Activated naive CD8-positive, alpha-beta T cell treated with anti-CD3 and anti-CD28 coated beads, Interleukin-2, amount 50 U/mL, for 16 hours (primary cell): ENCODE results near the gene FXN.
A peak's percentile ranks its signal among the peaks of the same experiment; 100 is the strongest.
"Not testable (repeated sequence)": the region's sequence is repeated elsewhere in the genome, so short reads cannot be mapped to it uniquely, and the experiment has no call there.

ENCODE experiments used
- DNase-seq: peaks from one replicate; pipeline ENCODE4 v3.0.0-alpha.2; 2020; ENCODE audit warnings: low read depth, low spot score

Gene FXN

DNA sequence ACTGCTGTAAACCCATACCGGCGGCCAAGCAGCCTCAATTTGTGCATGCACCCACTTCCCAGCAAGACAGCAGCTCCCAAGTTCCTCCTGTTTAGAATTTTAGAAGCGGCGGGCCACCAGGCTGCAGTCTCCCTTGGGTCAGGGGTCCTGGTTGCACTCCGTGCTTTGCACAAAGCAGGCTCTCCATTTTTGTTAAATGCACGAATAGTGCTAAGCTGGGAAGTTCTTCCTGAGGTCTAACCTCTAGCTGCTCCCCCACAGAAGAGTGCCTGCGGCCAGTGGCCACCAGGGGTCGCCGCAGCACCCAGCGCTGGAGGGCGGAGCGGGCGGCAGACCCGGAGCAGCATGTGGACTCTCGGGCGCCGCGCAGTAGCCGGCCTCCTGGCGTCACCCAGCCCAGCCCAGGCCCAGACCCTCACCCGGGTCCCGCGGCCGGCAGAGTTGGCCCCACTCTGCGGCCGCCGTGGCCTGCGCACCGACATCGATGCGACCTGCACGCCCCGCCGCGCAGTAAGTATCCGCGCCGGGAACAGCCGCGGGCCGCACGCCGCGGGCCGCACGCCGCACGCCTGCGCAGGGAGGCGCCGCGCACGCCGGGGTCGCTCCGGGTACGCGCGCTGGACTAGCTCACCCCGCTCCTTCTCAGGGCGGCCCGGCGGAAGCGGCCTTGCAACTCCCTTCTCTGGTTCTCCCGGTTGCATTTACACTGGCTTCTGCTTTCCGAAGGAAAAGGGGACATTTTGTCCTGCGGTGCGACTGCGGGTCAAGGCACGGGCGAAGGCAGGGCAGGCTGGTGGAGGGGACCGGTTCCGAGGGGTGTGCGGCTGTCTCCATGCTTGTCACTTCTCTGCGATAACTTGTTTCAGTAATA is at the start of gene FXN:
TSS of gene FXN (plus strand) at position 315 of the 871 bp plus-strand sequence. CDS start at position 346, 31 bp downstream.
- DNase-seq: peak; percentile 60

DNA sequence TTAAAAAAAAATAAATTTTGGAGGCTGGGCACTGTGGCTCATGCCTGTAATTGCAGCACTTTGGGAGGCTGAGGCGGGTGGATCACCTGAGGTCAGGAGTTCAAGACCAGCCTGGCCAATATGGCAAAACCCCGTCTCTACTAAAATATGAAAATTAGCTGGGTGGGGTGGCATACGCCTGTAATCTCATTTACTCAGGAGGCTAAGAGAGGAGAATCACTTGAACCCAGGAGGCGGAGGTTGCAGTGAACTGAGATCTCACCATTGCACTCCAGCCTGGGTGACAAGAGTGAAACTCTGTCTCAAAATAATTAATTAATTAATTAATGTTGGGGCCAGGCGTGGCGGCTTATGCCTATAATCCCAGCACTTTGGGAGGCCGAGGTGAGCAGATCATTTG is 48.6 kb upstream of the FXN start:
- DNase-seq: not testable (repeated sequence)

DNA sequence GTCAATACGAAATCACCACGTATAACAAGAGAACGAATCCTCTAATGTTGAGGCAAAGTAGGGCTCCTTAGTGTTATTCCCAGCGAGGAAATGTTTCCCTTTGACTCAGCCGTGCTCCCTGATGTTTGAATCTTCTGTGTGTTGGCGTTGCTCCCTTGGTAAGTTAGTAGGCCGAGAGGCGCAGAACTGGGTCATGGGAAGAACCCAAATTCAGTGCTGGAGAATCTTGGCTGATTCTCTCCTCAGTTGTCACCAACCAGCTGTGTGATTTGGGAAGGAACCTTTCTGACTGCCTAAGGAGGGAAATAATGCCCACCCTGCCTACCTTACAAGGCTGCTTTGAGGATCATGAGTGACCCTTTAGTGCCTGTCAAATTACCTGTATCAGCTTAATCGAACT is 44.1 kb upstream of the FXN start:
- DNase-seq: no peak

DNA sequence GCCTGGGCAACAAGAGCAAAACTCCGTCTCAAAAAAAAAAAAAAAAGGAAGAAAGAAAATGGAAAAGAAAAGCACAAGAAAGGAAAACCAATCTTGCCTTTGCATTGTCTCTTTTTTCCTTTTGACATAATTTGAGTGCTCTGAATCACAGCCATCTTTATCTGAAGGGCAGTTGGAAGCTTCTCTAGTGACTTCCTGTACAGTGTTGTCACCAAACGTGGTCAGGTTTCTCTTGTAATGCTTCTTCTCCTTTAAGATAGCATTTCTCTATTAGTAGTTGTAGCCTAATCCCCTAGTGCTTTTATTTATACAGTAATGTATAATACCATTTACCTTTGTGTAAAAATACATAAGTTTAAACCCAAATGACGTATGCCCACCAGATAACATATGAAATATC is 39.8 kb upstream of the FXN start:
- DNase-seq: no peak

DNA sequence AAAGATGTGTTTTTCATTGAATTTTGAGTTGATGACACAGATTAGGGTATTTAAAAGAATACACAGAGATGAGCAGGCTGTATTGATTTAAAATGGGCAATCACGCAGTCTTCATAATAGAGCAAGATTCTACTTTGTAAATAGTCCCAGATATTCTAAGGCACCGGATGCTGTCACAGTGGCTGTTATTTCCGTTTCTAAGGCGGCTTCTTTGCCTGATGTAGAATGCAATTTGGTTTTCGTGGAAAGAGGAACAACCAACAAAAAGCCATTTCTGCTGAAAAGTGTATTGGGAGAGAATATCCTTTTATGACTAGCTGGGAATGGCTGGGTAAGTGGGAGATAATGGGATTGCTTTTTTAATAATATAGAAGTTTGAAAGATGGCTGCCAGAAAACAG is 39.1 kb upstream of the FXN start:
- DNase-seq: no peak

DNA sequence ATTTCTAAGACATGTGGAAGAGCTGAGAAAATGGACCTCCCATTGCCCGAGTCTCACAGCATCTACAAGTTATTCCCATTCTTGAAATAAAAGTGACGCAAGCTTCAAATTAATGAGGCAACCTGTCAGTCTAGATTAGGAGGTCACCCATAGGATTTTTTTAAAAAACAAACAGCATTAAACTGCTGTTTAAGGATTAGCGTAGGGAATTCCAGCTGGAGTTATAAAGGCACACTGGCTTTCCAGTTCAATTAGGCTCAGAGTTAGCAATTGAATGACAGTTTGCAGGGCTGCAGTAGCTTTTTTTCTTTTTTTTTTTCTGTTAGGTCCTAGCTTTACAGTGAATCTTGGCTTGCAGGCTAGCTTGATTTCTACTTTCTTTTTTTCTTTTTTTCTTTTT is 37.9 kb upstream of the FXN start:
- DNase-seq: no peak

DNA sequence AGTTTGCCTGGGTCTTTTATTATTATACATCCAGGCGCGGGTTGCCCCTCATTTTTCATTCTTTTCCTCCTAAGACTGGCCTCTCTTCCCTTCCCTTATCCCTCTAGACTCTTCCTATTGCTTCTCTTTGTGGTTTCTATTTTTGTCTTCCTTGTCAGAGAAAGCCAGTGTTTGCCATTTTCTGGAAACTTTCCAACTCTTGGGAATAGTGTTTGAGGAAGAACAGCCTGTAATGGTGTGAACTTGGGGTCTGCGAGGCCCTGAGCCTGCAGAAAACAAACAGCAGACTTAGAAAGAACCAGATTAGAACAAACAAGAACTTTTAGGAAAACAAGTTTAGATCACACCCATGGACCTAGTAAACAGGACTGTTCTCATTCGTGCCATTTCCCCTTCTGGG is 37.2 kb upstream of the FXN start:
- DNase-seq: no peak

DNA sequence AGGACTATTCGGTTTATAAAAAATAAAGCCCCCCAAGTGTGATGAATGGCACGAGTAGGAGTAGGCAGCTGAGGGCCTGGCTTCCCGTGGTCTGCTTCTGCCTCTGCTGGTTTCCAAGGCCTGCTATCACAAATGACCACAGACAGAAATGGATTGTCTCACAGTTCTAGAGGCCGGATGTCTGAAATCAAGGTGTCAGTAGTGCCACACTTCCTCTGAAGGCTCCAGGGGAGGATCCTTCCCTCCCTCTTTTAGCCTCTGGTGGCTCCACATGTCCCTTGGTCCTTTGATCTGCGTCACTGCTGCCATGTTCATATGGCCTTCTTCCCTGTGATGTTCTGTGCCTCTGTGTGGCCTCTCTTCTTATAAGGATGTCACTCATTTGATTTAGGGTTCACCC is 36.7 kb upstream of the FXN start:
- DNase-seq: no peak

DNA sequence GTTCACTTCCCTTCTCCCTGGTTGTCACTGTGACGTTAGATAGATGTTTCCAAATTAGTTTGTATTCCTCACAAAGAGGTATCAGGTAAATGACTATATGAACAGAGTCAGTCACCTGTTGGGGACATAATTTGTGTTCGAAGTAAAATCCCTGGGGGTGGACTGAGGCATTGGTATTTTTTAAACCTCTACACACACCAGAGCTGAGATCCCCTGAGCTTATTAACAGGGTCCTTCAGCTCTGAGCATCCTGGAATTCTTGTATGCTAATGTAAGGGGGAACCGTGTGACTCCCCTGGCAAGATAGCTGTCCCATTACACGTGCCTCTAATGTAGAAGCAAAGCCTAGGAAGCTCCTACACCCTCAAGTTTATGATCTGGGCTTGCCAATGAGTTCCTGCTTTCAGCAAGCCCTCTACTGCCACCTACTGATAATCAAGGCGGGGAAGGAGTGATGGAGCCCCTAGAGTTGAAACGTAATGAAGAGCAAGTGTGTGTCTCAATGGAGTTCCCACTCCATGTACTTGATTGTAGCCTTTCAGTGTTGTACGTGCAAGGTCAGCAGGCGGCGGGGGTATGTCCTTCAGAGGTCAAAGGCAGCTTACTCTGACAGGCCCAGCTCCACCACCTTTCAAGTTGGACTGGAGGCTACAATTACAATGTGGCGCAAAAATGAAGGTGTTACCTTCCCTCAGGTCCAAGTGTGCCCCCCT is 36.0 kb upstream of the FXN start:
- peak; percentile 23 for DNase-seq

DNA sequence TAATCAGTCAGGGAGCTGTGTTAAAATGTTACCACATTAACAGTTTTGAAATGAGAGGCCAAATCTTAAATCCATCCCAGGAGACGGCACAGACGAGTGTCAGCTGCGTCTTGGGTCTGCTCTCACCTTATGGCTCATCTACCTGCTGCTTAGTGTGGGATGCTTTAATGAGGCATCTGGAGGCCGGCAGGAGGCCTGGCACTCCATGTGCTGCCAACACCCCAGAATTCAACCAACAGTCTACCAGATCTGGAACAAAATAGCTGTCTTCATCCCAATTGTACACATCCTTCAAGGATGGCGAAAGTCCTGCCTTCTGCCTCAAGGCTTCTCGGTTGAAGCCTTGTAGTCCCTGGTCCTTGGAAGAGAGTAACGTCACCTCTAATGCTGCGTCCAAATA is 33.6 kb upstream of the FXN start:
- no peak for DNase-seq

DNA sequence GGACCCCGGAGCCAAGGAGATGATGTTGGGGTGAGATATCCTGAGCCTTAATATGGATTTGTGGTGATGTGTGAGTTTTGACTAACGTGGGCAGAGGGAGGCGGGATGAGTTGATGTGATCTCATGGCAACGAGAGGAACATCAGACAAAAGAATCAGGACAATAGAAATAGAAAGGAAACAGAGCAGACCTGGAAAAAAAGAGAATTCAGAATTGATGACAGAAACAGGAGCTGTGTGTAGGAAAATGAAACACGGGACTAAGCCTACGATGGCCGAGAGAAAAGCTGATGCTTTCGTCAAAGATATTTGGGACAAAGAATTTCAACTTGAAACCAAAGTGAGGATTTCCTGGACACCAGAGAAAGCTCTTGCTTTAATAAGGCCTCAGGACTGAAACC is 32.5 kb upstream of the FXN start:
- DNase-seq: no peak

DNA sequence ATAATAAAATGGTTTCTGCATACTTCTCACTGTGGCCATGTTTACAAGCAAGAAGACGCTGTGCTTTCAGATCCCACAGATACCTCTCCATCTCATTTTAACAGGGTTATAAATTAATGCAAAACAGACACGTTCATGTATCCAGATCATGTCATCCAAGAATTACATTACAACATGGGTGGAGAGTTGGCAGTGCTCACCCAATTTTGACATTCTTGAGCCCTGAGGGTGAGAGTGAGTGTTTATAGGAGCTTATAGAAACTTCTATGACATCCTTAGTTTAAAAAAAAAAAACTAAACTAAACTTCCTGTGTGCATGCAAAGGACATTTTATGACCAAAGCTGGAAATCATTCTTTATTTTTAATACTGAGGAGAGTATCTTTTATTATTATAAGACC is 30.7 kb upstream of the FXN start:
- no peak for DNase-seq

DNA sequence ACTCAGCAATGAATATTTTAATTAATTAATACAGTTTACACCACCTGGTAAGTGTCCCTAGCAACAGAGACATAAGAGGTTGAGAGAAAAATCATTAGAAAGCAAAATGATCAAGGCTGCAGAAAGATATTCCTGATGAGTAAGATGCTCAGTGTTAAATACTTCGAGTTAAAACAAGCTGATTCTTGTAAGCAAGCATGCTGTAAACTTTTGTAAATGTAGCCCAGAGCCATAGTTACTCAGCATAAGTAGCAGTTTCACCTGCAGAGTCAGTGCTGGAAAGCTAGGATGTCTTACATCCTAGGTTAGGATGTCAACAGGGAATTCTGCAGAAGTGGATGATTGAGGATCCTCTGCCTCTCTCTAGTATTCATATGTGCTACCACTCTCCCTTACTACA is 25.8 kb upstream of the FXN start:
- no peak for DNase-seq

DNA sequence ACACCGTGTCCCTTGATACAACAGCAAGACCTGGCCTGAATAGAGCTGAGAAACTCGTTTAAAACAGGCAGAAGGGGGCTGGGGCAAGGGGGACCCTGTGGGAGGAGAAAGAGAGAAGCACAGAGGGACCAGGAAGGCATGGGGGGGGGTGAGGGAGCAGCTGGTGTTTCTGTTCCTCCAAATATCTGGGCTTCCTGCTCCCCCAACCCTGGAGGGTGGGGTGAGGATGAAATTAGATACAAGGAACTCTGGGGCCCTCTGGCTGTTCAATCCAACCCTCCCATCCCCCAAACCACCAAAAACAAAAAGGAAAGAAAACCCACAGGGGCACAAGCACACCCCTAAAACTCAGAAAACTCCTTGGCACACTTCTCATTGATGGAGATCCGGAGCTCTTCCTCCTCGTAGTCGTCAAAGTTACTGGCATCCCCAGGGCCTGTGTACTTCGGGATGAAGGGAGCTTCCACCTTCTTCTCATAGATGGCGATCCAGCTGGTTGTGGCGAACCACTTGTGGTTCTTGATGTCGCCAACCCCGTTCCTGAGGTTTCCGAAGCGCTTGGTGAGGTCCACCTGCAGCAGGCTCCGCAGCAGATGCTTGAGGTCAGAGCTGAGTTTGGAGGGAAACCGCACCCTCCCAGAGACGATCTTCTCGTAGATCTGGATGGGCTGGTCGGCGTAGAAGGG is 22.7 kb upstream of the FXN start:
- DNase-seq: no peak

DNA sequence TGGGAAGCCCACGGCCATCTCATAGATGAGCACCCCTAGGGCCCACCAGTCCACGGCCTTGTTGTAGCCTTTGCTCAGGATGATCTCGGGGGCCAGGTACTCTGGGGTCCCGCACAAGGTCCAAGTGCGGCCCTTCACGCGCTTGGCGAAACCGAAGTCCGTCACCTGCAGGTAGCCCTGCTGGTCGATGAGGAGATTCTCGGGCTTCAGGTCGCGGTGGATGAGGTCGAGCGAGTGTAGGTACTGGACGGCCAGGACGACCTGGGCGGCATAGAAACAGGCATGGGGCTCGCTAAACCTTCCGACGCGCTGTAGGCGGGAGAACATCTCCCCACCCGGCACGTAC is 22.2 kb upstream of the FXN start:
- no peak for DNase-seq

DNA sequence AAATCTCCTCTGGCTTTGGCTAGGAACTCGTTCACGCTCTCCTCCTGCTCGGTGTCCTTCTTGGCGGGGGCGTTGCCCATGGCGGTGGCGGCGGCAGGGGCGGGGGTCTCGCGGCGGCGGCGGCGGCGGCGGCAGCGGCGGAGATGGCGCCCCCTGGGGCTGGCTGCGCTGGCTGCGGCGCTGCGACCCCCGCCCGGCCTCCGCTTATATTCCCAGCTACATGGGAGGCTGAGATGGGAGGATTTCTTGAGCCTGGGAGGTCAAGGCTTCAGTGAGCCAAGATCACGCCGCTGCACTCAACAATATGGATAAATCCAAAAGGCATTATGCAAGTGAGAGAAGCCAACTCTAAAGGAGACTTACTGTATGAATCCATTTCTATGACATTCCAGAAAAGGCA is 21.5 kb upstream of the FXN start, which contains the start of gene PRKACG:
TSS of gene PRKACG (minus strand) at position 101 of the 400 bp plus-strand sequence. CDS start at position 80, 21 bp downstream.
- no peak for DNase-seq

DNA sequence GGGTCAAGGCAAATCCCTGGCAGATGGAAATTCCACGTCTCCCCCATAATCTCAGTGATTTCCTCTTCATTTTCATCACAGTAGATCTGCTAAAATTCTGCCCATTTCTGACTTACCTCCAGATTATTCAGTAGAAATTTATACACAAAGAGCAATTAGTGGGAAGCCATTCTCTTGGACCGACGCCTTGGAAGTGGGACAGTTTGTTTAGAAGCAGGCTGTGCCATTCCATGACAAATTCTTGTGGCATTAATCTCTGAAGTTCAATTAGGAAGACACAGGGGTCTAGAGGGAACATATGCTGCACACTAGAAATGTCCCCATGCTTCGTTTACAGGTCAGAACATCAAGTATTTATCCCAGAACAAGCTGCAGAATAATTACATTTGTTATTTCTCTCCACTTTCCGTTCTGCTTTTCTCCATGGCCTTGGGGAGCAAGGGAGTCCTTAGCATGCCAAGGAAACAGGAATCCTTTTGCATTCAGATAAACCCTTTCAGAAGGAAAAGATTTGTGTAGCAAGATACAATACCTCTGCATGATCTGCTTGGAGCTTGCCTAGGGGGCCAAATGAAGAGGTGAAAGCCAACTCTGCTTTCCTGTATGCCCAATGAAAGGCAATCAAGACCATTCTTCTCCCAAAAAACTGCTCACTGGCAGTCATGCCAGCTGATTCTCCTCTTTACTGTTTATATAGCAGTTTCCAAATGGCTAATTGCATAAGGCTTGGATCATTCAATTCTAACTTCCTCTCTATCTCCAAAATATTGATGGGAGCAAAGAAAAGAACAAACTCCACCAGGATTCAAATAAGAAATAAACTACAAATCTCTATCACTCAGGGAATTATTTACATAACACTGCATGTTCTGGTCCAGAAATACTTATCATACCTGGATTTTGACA is 19.1 kb upstream of the FXN start:
- DNase-seq: no peak

DNA sequence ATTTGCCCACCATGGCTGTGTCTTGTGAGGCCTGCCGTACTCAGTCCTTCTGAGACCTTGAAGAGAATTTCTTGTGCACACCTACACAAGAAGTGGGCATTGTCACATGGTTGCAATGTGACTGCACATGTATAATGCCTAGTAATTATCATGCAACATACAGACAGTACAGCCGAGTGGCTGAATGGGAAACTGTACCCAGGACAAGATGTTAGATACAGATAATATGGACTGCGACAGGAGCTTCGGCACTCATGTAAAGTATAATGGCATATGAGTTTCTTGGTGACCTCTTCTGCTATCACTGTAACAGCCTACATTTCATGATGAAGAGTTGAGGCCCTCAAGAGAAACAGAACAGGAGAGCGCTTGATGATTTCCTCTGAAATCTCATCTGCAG is 16.8 kb upstream of the FXN start:
- no peak for DNase-seq

DNA sequence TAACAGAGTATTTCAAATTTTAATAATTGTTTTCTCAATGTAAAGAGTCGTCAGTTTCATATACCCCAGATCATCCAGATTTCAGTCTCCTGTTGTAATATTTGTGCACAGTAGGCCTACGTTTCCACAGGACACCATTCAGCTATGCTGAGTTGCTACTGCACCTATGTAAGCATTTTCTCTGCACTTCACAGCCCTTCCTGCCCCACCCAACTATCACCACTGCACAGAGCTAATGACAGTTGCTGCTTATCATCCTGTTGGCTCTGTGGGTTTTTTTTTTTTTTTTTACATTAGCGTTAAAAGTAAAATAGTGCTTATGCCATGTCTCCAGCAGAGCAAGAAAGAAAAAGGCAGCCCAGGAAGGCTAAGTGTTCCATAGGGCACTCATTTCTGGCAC is 15.7 kb upstream of the FXN start:
- DNase-seq: no peak

DNA sequence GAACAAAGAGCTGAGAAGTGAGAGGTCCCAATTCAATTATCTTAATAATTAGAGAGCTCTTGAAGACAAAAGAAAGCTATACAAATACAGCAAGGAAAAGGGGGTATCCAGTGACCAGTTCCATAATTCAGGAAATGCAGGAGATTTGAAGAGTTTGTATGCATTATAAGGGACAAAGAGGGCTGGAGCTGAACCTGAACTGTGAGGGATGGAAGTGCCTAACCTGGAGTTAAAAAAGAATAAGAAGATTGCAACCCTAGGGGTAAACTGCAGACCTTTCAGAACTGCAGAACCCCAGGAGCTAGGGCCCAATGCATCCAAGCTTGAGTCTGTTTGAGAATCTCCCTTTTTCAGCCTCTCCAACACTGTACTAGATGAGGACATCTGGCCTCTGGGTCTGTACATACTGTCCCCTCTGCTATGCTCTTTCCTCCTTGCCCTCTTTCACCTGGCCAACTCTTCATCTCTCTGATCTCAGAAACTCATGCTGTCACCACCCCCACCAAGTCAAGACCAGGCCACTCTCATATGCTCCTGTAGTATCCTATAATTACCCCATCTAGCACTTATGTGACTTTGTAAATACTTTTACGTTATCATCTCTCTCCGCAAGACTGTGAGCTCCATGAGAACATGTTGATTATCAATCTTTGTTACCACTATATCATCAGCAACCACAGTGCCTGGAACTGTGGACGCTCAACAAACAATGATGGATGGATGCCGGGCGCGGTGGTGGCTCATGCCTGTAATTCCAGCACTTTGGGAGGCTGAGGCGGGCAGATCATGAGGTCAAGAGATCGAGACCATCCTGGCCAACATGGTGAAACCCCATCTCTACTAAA is 15.0 kb upstream of the FXN start:
- no peak for DNase-seq

DNA sequence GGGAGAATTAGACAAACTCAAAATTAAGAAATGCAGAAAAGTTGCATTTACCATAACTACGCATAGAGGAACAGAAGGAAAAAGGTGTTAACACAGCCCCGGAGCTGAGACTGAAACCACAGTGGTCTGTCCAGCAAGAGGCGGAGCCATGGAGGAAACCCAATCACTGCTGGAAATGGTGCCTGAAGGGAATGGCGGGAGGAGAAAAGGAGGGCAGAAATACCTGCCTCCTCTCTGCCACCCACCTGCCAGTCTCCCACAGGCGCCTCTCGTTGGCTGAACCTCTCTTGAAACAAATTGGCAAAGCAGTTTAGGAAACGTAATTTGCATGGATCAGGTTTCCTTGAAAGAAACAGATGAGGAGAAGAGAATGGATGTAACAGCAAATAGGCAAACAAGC is 11.9 kb upstream of the FXN start:
- DNase-seq: no peak
